GM21786 (cell line): ENCODE results near the gene S100A2.
"Not testable (repeated sequence)": the region's sequence is repeated elsewhere in the genome, so short reads cannot be mapped to it uniquely, and the experiment has no call there.

Experiments used
- ATAC-seq: cut with Tn5 transposase; IDR thresholded peaks from one replicate; pipeline ENCODE4 v1.9.1; 2021; ENCODE audit not compliant: unreplicated experiment

S100A2 gene

GRCh38 chr1:153534226-153534924, 31.3 kb downstream of the S100A2 start:
- no peak for ATAC-seq

GRCh38 chr1:153533689-153534201, 31.9 kb downstream of the S100A2 start:
- no peak for ATAC-seq

- no peak for ATAC-seq
Measured at GRCh38 chr1:153532769-153533599, 32.7 kb downstream of the S100A2 start.

GRCh38 chr1:153532181-153532580, 33.5 kb downstream of the S100A2 start:
- ATAC-seq = no peak

- ATAC-seq = no peak
Measured at GRCh38 chr1:153531638-153532037, 34.0 kb downstream of the S100A2 start.

GRCh38 chr1:153527683-153528040, 38.0 kb downstream of the S100A2 start:
- ATAC-seq = no peak

GRCh38 chr1:153527023-153527682, 38.5 kb downstream of the S100A2 start:
- ATAC-seq = no peak

GRCh38 chr1:153526132-153526543, 39.5 kb downstream of the S100A2 start:
- ATAC-seq = no peak

- no peak for ATAC-seq
Measured at GRCh38 chr1:153525088-153525728, 40.4 kb downstream of the S100A2 start.

- ATAC-seq = not testable (repeated sequence)
Measured at GRCh38 chr1:153522353-153523048, 43.1 kb downstream of the S100A2 start.

- not testable (repeated sequence) for ATAC-seq
Measured at GRCh38 chr1:153521808-153522207, 43.8 kb downstream of the S100A2 start.

GRCh38 chr1:153520818-153521476, 44.7 kb downstream of the S100A2 start:
- no peak for ATAC-seq

- not testable (repeated sequence) for ATAC-seq
Measured at GRCh38 chr1:153520137-153520691, 45.4 kb downstream of the S100A2 start.

- no peak for ATAC-seq
Measured at GRCh38 chr1:153519242-153519641, 46.4 kb downstream of the S100A2 start.

- ATAC-seq = no peak
Measured at GRCh38 chr1:153515504-153516394, 49.9 kb downstream of the S100A2 start.

GRCh38 chr1:153513666-153514065, 52.0 kb downstream of the S100A2 start:
- ATAC-seq = no peak

GRCh38 chr1:153513023-153513422, 52.6 kb downstream of the S100A2 start:
- no peak for ATAC-seq
